Measurements from ENCODE around the gene SPAG6.
A peak's percentile ranks its signal among the peaks of the same experiment; 100 is the strongest.
"Not testable (repeated sequence)": the region's sequence is repeated elsewhere in the genome, so short reads cannot be mapped to it uniquely, and the experiment has no call there.

Gene SPAG6

GRCh38 chr10:22341190-22341925, 3.9 kb upstream of the SPAG6 start:
- peak; percentile 41 for DNase-seq (ENCODE audit: low spot score)

GRCh38 chr10:22341926-22342196, 3.4 kb upstream of the SPAG6 start:
- DNase-seq (ENCODE audit: low spot score): no peak

- no peak for DNase-seq (ENCODE audit: low spot score)
These were observed 2.9 kb upstream of the SPAG6 start for GRCh38 chr10:22342421-22342820.

GRCh38 chr10:22343731-22344130, 1.6 kb upstream of the SPAG6 start:
- DNase-seq (ENCODE audit: low spot score): no peak

- DNase-seq (ENCODE audit: low spot score): no peak
These were observed 1.0 kb upstream of the SPAG6 start for GRCh38 chr10:22344249-22344648.

GRCh38 chr10:22344781-22345300, 455 bp upstream of the SPAG6 start:
- DNase-seq (ENCODE audit: low spot score): no peak

- no peak for DNase-seq (ENCODE audit: low spot score)
These were observed 883 bp downstream of the SPAG6 start for GRCh38 chr10:22346096-22346661.

- no peak for DNase-seq (ENCODE audit: low spot score)
These were observed 4.5 kb downstream of the SPAG6 start for GRCh38 chr10:22349755-22350154.

- DNase-seq (ENCODE audit: low spot score): no peak
These were observed 5.9 kb downstream of the SPAG6 start for GRCh38 chr10:22351131-22351703.

GRCh38 chr10:22356324-22356873, 11.1 kb downstream of the SPAG6 start:
- DNase-seq (ENCODE audit: low spot score): no peak

GRCh38 chr10:22357770-22358169, 12.5 kb downstream of the SPAG6 start:
- not testable (repeated sequence) for DNase-seq (ENCODE audit: low spot score)

- DNase-seq (ENCODE audit: low spot score): no peak
These were observed 18.0 kb downstream of the SPAG6 start for GRCh38 chr10:22363305-22363704.

GRCh38 chr10:22364407-22365140, 19.3 kb downstream of the SPAG6 start:
- DNase-seq (ENCODE audit: low spot score): no peak

GRCh38 chr10:22365233-22365632, 19.9 kb downstream of the SPAG6 start:
- no peak for DNase-seq (ENCODE audit: low spot score)

GRCh38 chr10:22365644-22366434, 20.5 kb downstream of the SPAG6 start:
- DNase-seq (ENCODE audit: low spot score): no peak

GRCh38 chr10:22366435-22366703, 21.1 kb downstream of the SPAG6 start:
- no peak for DNase-seq (ENCODE audit: low spot score)

- peak; percentile 9 for DNase-seq (ENCODE audit: low spot score)
These were observed 21.5 kb downstream of the SPAG6 start for GRCh38 chr10:22366771-22367170.

- DNase-seq (ENCODE audit: low spot score): no peak
These were observed 22.2 kb downstream of the SPAG6 start for GRCh38 chr10:22367471-22367870.

- no peak for DNase-seq (ENCODE audit: low spot score)
These were observed 23.1 kb downstream of the SPAG6 start for GRCh38 chr10:22368402-22368801.

GRCh38 chr10:22368981-22369380, 23.7 kb downstream of the SPAG6 start:
- no peak for DNase-seq (ENCODE audit: low spot score)

- DNase-seq (ENCODE audit: low spot score): peak; percentile 12
These were observed 24.3 kb downstream of the SPAG6 start for GRCh38 chr10:22369434-22370072.

GRCh38 chr10:22370320-22370719, 25.0 kb downstream of the SPAG6 start:
- DNase-seq (ENCODE audit: low spot score): no peak
